Embryonic facial prominence (tissue), 1 donor: ENCODE data around the gene ZNF587B.
"Not testable (repeated sequence)": the region's sequence is repeated elsewhere in the genome, so short reads cannot be mapped to it uniquely, and the experiment has no call there.

Source experiments
- DNase-seq: peaks from one replicate; pipeline ENCODE4 v3.0.0-alpha.2; 2016; ENCODE audit errors: extremely low spot score

Gene ZNF587B

DNA sequence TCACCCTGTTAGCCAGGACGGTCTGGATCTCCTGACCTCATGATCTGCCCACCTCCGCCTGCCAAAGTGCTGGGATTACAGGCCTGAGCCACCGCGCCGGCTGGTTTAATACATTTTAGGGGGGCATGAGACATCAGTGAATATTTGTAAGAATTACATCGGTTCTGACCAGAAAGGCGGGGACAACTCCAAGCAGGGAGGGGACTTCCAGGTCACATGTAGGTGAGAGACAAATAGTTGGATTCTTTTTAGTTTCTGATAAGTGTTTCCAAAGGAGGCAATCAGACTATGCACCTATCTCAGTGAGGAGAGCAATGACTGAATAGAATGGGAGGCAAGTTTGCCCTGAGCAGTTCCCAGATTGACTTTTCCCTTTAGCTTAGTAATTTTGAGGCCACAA is 11.7 kb upstream of the ZNF587B start:
- no peak for DNase-seq

DNA sequence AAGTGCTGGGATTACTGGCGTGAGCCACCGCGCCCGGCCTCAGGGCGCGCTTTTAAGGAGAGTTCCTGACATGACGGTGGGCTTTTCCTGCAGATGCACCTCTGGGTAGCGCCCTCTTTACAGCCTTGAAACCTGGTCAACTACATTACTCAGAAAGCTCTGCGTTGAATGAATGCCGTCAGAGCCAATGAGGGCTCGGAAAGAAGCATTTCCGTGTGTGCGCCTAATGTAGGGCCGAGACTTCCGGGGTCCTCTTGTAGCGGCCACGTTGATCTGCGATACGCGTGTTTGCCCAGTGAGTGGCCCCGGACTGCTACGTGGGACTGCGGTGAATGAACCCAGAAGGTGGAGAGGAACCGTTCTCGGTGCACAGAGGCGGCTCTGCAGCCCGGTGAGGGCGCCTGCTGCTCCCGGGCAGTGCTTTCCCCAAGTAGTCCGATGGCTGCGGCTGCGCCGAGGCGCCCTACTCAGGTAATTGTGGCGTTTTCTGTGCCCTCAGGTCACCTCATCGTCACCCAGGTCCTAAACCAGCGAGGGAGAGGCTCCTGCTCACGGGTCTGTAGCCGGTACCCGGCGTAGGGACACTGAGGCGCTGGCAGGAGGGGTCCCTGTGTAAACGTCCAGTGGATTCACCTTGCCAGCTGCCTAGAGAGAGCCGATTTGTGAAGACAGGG is 10.5 kb upstream of the ZNF587B start:
- DNase-seq, result peak; percentile 66

DNA sequence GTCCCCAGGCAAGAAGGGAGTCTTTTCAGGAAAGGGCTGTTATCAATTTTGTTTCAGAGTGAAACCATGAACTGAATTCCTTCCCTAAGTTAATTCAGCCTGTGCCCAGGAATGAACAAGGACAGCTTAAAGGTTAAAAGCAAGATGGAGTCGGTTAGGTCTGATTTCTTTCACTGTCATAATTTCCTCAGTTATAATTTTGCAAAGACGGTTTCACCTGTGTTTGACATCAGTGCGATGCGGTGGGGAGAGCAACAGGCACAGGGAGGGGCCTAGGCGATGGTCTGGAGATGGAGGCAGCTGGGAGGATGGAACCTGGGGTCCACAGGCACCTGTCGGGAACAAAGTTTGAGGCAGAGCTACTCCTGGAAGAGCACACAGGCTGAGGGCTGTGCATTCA is 9.5 kb upstream of the ZNF587B start:
- DNase-seq, result no peak

DNA sequence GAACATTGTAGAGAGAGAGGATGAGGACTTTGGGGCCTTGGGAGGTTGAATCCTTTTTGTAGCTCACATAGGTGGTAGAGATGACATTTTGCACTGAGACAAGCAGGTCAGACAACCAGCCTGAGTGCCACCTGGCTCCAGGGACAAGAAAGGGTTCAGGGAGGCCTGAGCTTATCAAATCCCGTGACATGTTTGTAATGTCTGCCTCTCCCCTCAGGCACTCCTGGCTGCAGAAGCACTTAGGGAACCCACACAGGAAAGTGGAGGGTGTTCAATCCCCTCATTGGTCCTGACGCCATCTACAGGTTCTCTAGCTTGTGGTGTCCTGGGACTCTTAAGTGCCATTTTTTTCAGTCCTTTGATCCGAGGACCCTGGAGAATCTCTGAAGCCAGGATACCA is 9.0 kb upstream of the ZNF587B start:
- DNase-seq, result not testable (repeated sequence)

DNA sequence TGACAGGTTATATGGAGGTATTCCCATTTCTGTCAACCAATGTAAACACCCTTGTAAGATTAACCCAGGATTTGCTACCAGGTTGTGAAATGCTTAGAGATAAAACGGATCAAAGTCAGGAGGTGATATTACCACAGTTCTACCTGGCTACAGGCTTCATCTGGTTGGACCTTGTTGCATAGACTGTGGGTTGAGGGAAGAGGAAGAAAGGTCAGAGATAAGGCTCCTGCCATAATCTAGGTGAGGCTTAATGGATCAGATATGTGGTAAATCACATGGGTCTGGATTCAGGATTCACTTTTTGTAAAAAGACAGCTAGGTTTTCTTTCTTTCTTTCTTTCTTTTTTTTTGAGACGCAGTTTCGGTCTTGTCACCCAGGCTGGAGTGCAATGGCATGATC is 8.6 kb upstream of the ZNF587B start:
- DNase-seq, result not testable (repeated sequence)

DNA sequence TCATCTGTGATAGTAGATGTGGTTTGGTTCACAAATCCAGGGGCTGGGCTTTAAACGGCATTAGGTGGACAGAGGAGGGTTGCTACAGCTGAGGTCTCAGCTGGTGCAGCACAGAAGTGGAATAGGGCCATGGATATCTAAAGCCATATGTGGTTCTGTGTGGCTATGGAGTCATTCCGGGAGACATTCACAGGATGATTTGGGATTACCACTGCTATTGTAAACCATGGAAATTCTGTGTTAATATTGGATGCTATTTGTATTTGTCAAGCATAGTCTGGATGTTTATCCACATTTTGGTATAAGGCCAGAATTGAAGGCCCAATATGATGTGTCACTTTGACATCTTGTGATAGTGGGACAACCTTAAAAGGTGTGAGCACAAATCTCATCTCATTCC is 6.9 kb upstream of the ZNF587B start:
- DNase-seq, result not testable (repeated sequence)

DNA sequence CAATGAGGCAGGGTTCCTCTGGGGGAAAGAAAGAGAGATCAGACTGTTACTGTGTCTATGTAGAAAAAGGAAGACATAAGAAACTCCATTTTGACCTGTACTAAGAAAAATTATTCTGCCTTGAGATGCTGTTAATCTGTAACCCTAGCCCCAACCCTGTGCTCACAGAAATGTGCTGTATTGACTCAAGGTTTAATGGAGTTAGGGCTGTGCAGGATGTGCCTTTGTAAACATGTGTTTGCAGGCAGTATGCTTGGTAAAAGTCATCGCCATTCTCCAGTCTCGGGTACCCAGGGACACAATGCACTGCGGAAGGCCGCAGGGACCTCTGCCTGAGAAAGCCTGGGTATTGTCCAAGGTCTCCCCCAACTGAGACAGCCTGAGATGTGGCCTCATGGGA is 6.5 kb upstream of the ZNF587B start:
- not testable (repeated sequence) for DNase-seq

DNA sequence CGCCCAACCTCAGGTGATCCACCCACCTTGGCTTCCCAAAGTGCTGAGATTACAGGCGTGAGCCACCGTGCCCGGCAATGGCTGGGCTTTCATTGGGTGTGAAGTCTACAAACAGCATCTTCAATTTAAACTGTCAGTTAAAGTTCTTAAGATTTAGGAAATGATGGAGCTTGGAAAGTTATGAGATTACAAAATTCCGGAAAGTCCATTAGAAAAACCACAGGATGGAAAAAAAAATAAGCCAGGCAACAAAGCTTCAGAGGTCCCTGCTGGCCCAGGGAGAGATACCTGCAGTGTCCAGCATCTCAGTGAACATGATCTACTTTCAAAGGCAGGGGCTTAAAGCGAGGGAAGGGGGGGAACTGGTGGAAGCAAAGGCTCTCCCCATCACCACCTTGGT is 4.6 kb upstream of the ZNF587B start:
- no peak for DNase-seq

DNA sequence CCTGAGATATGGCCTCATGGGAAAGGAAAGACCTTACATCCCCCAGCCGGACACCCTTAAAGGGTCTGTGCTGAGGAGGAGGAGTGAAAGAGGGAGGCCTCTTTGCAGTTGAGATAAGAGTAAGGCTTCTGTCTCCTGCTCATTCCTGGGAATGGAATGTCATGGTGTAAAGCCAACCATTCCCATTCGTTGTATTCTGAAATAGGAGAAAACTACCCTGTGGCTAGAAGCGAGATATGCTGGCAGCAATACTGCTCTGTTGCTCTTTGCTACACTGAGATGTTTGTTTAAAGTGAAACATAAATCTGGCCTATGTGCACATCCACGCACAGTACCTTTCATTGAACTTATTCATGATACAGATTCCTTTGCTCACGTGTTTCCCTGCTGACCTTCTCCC is 783 bp upstream of the ZNF587B start:
- no peak for DNase-seq

DNA sequence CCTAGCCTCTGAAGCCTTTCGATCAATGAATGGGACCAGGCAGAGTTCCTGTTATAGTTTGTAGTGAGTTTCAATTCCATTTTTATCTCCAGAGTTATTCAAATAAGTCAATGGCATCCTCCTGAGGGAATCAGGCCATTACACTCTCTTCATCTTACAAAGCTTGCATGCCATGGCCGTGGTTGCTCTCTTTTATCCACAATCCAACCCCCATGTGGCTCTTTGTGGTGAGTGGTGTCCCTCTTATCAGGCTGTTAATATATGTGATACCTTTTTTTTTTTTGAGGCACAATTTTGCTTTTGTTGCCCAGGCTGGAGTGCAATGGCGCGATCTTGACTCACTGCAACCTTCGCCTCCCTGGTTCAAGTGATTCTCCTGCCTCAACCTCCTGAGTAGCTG is 6.9 kb downstream of the ZNF587B start:
- DNase-seq, result not testable (repeated sequence)

DNA sequence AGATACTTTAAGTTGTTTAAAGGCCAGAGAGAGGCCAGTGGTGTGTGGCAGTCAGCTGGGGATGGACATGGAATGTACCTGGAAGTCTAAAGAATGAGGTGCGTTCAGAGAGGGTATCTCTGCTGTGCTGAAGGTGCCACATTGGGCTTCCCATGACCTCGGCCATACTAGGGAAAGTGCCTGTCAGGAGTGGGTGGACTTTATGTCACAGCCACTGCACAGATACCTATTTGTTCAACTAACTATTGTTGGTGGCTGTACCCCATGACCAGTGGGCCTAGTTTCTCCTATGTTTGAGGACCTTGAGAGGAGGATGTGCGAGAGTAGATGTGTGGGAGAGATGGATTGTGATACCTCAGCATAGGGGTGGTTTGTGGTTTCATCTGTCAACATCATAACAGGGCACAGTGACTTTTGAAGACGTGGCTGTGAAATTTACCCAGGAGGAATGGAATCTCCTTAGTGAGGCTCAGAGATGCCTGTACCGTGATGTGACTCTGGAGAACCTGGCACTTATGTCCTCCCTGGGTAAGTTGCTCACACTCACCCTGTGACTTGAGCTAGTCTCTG is 8.6 kb downstream of the ZNF587B start:
- DNase-seq, result not testable (repeated sequence)

DNA sequence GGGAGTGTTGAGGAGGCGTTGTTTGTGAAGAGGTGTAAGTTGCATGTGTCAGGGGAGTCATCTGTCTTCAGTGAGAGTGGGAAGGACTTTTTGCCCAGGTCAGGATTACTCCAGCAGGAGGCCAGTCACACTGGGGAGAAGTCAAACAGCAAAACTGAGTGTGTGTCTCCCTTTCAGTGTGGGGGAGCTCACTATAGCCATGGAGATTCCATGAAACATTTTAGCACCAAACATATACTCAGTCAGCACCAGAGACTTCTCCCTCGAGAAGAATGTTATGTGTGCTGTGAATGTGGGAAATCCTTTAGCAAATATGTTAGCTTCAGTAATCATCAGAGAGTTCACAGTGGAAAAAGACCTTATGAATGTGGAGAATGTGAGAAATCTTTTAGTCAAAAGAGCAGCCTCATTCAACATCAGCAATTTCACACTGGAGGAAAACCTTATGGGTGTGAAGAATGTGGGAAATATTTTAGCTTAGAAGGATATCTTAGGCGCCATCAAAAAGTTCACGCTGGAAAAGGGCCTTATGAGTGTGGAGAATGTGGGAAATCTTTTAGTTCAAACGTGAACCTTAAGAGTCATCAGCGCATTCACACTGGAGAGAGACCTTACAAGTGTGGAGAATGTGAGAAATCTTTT is 11.1 kb downstream of the ZNF587B start:
- no peak for DNase-seq

DNA sequence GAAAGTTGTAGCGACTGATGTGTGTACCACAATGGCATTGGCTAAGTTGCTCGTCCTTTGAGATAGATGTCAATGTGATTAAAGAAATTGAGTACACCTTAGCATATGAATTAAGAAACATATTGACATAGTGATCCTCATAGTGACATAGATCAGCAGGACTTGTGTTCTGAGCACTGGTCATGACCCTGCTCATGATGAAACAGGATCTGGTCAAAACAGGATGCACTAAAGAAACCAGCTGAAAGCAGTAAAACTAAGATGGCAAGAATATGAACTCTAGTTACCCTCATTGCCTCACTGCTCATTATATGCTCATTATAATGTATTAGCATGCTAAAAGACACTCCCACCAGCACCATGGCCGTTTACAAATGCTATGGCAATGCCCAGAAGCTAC is 17.1 kb downstream of the ZNF587B start:
- DNase-seq, result not testable (repeated sequence)

DNA sequence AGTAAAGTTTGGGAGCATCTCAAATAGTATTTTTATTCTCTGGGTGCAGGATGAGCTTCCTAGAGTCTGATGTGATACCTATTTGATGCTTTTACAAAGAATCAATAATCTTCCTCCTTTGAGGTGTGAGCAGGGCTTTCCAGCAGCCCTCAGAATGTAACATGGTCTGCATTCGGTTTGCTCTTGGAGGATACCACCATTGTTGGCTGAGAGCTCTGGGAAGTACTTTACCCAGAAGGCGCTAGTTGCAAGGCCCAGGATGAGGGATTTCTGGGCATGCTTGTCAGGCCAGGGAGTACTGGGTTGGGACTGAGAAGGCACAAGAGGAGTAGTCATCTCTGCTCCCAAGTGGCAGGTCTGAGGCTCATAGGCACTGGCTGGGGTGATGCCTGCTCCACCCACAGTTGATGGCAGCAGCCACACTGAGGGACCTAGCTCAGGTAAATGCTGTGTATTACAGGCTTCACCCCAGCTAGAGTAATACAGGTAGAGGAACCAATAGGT is 19.1 kb downstream of the ZNF587B start:
- not testable (repeated sequence) for DNase-seq

DNA sequence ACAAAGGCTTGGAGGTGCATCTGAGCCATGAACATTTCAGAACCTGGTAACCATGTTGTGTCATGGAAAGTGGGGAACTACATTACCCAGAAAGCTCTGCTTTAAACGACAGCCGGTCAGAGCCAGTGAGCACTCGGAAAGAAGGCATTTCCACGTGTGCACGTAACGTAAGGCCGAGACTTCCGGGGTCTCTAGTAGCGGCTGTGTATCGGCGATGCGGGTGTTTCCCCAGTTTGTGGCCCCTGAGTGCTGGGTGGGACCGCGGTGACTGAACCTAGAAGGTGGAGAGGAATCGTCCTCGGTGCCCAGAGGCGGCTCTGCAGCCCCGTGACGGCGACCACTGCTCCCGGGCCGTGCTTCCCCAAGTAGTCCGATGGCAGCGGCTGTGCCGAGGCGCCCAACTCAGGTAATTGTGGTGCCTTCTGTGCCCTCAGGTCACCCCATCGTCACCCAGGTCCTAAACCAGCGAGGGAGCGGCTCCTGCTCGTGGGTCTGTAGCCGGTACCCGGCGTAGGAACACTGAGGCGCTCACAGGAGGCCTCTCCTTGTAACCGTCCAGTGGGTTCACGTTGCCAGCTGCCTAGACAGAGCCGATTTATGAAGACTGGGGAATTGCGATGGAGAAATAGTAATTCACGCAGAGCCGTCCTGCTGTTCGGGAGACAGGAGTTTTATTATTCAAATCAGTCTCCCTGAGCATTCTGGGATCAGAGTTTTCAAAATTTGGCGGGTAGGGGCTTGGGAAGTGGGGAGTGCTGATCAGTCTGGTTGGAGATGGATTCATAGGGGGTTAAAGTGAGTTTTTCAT is 19.8 kb downstream of the ZNF587B start, which contains the start of gene ZNF587:
Gene ZNF587, plus strand, starts transcription at position 194 of the 808 bp plus-strand sequence. Its CDS starts 180 bp downstream, at position 374.
- peak; percentile 70 for DNase-seq

DNA sequence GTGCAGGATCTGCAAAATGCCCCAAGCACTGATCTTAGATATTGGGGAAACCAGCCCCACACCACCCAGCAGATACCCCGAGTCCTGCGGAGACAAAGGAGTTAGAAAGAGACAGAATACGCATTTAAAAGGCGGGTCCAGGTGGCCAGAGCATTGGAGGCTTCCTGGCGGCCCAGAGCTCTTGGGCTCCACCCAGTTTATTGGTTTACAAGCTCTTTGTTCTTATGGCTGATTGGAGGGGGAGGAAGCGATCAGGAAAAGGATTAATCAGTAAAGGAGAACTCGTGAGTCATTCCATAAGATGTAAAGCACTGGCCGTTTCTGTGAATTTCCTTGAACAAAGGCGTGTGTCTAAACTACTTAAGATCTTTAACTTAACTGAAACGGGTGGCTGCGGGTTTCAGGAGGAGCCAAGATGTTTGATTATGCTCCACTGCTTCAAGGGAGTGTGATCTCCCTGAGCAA is 20.5 kb downstream of the ZNF587B start:
- no peak for DNase-seq

DNA sequence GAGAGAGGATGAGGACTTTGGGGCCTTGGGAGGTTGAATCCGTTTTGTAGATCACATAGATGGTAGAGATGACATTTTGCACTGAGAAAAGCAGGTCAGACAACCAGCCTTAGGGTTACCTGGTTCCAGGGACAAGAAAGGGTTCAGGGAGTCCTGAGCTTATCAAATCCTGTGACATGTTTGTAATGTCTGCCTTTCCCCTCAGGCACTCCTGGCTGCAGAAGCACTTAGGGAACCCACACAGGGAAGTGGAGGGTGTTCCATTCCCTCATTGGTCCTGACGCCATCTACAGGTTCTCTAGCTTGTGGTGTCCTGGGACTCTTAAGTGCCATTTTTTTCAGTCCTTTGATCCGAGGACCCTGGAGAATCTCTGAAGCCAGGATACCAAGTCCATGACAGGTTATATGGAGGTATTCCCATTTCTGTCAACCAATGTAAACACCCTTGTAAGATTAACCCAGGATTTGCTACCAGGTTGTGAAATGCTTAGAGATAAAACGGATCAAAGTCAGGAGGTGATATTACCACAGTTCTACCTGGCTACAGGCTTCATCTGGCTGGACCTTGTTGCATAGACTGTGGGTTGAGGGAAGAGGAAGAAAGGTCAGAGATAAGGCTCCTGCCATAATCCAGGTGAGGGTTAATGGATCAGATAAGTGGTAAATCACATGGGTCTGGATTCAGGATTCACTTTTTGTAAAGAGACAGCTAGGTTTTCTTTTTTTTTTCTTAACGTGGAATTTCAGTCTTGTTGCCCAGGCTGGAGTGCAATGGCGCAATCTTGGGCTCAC is 21.9 kb downstream of the ZNF587B start:
- DNase-seq, result not testable (repeated sequence)

DNA sequence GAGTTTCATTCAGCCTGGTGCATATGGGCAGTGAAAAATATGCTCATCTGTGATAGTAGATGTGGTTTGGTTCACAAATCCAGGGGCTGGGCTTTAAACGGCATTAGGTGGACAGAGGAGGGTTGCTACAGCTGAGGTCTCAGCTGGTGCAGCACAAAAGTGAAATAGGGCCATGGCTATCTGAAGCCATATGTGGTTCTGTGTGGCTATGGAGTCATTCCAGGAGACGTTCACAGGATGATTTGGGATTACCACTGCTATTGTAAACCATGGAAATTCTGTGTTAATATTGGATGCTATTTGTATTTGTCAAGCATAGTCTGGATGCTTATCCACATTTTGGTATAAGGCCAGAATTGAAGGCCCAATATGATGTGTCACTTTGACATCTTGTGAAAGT is 24.0 kb downstream of the ZNF587B start:
- not testable (repeated sequence) for DNase-seq

DNA sequence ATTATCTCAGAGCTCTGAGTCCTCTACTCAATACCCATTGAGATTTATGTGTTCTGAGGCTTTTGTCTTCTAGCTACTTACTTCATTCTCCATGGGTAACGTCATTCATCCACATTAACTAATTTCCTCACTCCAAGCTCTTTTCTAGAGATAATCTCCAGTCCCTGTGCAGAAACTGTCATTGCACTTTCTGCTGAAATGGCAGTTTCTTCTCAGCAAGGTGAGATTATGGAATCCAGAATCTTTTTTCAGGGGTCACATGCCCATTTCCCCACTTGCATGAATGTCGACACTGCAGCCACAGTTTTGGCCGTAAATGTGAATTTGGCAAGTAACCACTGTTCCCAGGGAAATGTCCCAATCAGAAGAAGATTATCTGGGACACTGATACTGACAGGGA is 32.3 kb downstream of the ZNF587B start:
- not testable (repeated sequence) for DNase-seq

DNA sequence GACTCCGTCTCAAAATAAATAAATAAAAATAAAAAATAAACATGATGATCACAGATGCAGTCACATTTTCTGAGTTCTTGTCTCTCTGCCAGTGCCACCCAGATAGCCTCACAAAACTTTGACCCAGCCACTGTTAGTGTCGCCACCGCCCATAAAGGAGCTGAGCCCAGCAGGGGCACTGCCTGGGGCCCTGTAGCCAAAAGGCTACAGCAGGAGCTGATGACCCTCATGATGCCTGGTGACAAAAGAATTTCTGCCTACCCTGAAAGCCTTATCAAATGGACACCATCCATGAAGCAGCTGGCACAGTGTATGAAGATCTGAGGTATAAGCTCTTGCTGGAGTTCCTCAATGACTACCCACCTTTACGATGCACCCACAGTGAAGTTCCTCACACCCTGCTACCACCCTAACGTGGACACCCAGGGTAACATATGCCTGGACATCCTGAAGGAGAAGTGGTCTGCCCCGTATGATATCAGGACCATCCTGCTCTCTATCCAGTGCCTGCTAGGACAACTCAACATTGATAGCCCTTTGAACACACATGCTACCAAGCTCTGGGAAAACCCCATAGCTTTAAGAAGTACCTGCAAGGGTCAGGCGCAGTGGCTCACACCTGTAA is 37.9 kb downstream of the ZNF587B start:
- no peak for DNase-seq

DNA sequence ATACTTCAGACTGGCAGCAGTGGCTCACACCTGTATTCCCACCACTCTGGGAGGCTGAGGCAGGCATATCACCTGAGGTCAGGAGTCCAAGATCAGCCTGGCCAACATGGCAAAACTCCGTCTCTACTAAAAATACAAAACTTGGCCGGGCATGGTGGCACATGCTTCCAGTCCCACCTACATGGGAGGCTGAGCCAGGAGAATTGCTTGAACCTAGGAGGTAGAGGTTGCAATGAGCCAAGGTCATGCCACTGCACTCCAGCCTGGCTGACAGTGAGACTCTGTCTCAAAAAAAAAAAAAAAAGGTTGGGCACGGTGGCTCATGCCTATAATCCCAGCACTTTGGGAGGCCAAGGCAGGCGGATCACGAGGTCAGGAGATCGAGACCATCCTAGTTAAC is 39.6 kb downstream of the ZNF587B start:
- DNase-seq, result not testable (repeated sequence)
